ENCODE data around the gene CORO1C. TPM values are rescaled to one million over a fixed set of nuclear protein-coding genes. Genes with fewer than 3 reads are reported as not detected.

CORO1C gene
- total and polyA plus RNA-seq, 2 donors (not counting 3 experiments of a cell fraction or from before 2014, with no cell fraction given), result 150 to 240 TPM

DNA sequence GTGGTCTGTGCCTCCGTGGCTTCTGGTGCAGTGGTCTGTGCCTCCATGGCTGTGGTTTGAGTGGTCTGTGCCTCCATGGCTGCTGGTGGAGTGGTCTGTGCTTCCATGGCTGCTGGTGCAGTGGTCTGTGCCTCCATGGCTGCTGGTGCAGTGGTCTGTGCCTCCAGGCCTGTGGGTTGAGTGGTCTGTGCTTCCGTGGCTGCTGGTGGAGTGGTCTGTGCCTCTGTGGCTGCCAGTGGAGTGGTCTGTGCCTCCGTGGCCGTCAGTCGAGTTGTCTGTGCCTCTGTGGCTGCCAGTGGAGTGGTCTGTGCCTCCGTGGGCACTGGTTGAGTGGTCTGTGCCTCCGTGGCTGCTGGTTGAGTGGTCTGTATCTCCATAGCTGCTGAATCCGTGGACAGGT is 107.7 kb downstream of the CORO1C start:
- FAIRE-seq, result no peak

DNA sequence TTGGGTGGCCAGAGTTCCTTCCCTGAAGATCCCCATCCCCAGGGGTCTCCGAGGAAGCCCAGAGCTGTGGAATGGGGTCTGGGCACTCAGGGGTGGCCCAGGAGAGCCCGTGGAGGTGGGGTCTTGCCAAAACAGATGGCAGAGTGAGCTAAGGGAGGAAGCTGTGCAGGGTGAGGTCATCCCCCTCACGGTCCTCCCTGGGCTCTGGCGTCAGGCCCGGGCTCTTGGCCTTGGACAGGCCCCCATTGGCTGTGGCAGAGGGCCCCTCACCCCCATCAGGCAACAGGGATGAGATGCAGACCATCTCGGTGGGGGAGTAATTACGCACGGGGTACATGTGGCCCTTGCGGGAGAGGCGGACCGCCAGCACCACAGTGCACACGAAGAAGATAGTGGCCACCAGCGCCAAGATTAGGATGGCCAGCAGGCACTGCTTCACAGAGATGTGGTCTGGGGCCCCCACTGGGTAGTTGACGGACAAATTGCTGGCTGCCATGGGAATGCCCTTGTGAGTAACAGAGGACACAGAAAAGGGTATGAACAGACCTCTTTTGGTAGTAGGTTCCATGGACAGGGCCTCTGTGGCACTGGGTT is 108.3 kb downstream of the CORO1C start:
- H3K27me3 ChIP-seq (ENCODE audit: control insufficient read depth in 2 of 2, insufficient read depth in 2 of 2, low read length in 2 of 2), result no peaks in the 10 kb centered on the region
- peak overlapping the region; percentile 66 for H2AFZ ChIP-seq (ENCODE audit: low read depth, low read length)
- no TSS peak for BruUV-seq (replicated peaks)
- H4K20me1 ChIP-seq (replicated peaks; ENCODE audit: control insufficient read depth, extremely low read depth, insufficient read depth, low read length), result no peaks in the 10 kb centered on the region
- no peak overlapping the region for H3K4me3 ChIP-seq (replicated peaks in 1 of 3; ENCODE audit: insufficient read depth in 1 of 3, low read depth in 1 of 3, low read length in 3 of 3)
- no peaks in the 10 kb centered on the region for H3K36me3 ChIP-seq (ENCODE audit: control insufficient read depth in 2 of 2, extremely low read depth in 1 of 2, insufficient read depth in 2 of 2, low read length in 2 of 2)
- dilution Hi-C loops (cut with MboI; ENCODE audit: extremely low pct_ligation_motif_present, low sequenced_read_pairs) (no loop called here), intact Hi-C loops (cut with micrococcal nuclease) (loop anchor here (1.0 kb wide), 1 partner anchor 21 kb away; no protein-coding TSS in a partner anchor)
- no peak overlapping the region for H3K9ac ChIP-seq (replicated peaks; ENCODE audit: extremely low read depth, insufficient read depth, low read length)
- H3K4me1 ChIP-seq (ENCODE audit: control insufficient read depth, extremely low read depth, insufficient read depth, low read length), result peaks cover 10% of the 10 kb centered on the region
- no peaks in the 10 kb centered on the region for H3K9me1 ChIP-seq (replicated peaks; ENCODE audit: control insufficient read depth, extremely low read depth, insufficient read depth, low read length)
- DNase-seq (ENCODE audit: low read depth, low spot score) (no peak), FAIRE-seq (no peak)
- H3K27ac ChIP-seq (ENCODE audit: insufficient read depth, low read depth, low read length), result peak overlapping the region; percentile 56
- CTCF ChIA-PET, result interaction anchor here (0.8 to 1.5 kb wide), 4 partner anchors 10 to 52 kb away, joined by 3 to 5 read pairs (median 4); no protein-coding TSS in a partner anchor
- H3K9me3 ChIP-seq (replicated peaks; ENCODE audit: control insufficient read depth, insufficient read depth, low read length), result no peaks in the 10 kb centered on the region
- H3K4me2 ChIP-seq (ENCODE audit: insufficient read depth, low read length), result no peak overlapping the region
- TF ChIP-seq POLR2AphosphoS5 (IDR thresholded peaks at IDR 0.05; ENCODE audit: insufficient read depth, low read depth, low read length) (no peak), MYC (IDR thresholded peaks at IDR 0.05; ENCODE audit: low read depth, low read length) (no peak), GATA2 (IDR thresholded peaks at IDR 0.05; ENCODE audit: insufficient read depth, insufficient read length, low read depth, low read length) (no peak), EZH2 (IDR thresholded peaks at IDR 0.05; ENCODE audit: borderline replicate concordance, low read depth, low read length, severe bottlenecking) (no peak), POLR2A (IDR thresholded peaks at IDR 0.05; ENCODE audit: low read depth, low read length) (no peak), JUN (IDR thresholded peaks at IDR 0.05; ENCODE audit: borderline replicate concordance, insufficient read depth, insufficient read length, low read depth) (no peak), FOS (IDR thresholded peaks at IDR 0.05; ENCODE audit: borderline replicate concordance, insufficient read depth, low read length) (no peak)
- TF ChIP-seq, protein P1, sequence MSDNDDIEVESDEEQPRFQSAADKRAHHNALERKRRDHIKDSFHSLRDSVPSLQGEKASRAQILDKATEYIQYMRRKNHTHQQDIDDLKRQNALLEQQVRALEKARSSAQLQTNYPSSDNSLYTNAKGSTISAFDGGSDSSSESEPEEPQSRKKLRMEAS (IDR thresholded peaks at IDR 0.05; ENCODE audit: insufficient read depth, insufficient read length), result no peak
- TF ChIP-seq, protein P2, sequence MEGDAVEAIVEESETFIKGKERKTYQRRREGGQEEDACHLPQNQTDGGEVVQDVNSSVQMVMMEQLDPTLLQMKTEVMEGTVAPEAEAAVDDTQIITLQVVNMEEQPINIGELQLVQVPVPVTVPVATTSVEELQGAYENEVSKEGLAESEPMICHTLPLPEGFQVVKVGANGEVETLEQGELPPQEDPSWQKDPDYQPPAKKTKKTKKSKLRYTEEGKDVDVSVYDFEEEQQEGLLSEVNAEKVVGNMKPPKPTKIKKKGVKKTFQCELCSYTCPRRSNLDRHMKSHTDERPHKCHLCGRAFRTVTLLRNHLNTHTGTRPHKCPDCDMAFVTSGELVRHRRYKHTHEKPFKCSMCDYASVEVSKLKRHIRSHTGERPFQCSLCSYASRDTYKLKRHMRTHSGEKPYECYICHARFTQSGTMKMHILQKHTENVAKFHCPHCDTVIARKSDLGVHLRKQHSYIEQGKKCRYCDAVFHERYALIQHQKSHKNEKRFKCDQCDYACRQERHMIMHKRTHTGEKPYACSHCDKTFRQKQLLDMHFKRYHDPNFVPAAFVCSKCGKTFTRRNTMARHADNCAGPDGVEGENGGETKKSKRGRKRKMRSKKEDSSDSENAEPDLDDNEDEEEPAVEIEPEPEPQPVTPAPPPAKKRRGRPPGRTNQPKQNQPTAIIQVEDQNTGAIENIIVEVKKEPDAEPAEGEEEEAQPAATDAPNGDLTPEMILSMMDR (IDR thresholded peaks at IDR 0.05; ENCODE audit: extremely low read depth in 1 of 2, insufficient read depth in 1 of 2, low read depth in 1 of 2, low read length in 2 of 2), result no peak
- POLR2A ChIA-PET, result no interaction called here
- H3K79me2 ChIP-seq (ENCODE audit: control insufficient read depth, insufficient read depth, low read length), result no peaks in the 10 kb centered on the region

More for the DNA sequence above, 107.7 kb downstream of the CORO1C start:
- ChIA-PET POLR2A (no interaction called here), CTCF (no interaction called here)
- DNase-seq (ENCODE audit: low read depth, low spot score), result no peak
- H3K4me3 ChIP-seq (replicated peaks in 1 of 3; ENCODE audit: insufficient read depth in 1 of 3, low read depth in 1 of 3, low read length in 3 of 3), result no peak overlapping the region
- H3K27me3 ChIP-seq (ENCODE audit: control insufficient read depth in 2 of 2, insufficient read depth in 2 of 2, low read length in 2 of 2), result no peaks in the 10 kb centered on the region
- H3K9me3 ChIP-seq (replicated peaks; ENCODE audit: control insufficient read depth, insufficient read depth, low read length), result no peaks in the 10 kb centered on the region
- dilution Hi-C loops (cut with MboI; ENCODE audit: extremely low pct_ligation_motif_present, low sequenced_read_pairs) (no loop called here), intact Hi-C loops (cut with micrococcal nuclease) (no loop called here)
- no peak overlapping the region for H2AFZ ChIP-seq (ENCODE audit: low read depth, low read length)
- no peaks in the 10 kb centered on the region for H3K36me3 ChIP-seq (ENCODE audit: control insufficient read depth in 2 of 2, extremely low read depth in 1 of 2, insufficient read depth in 2 of 2, low read length in 2 of 2)
- H3K4me1 ChIP-seq (ENCODE audit: control insufficient read depth, extremely low read depth, insufficient read depth, low read length), result peaks cover 15% of the 10 kb centered on the region
- BruUV-seq (replicated peaks), result no TSS peak
- no peak overlapping the region for H3K4me2 ChIP-seq (ENCODE audit: insufficient read depth, low read length)
- H4K20me1 ChIP-seq (replicated peaks; ENCODE audit: control insufficient read depth, extremely low read depth, insufficient read depth, low read length), result no peaks in the 10 kb centered on the region
- H3K9ac ChIP-seq (replicated peaks; ENCODE audit: extremely low read depth, insufficient read depth, low read length), result no peak overlapping the region
- H3K9me1 ChIP-seq (replicated peaks; ENCODE audit: control insufficient read depth, extremely low read depth, insufficient read depth, low read length), result no peaks in the 10 kb centered on the region
- no peaks in the 10 kb centered on the region for H3K79me2 ChIP-seq (ENCODE audit: control insufficient read depth, insufficient read depth, low read length)
- H3K27ac ChIP-seq (ENCODE audit: insufficient read depth, low read depth, low read length), result no peak overlapping the region
- TF ChIP-seq POLR2A (IDR thresholded peaks at IDR 0.05; ENCODE audit: low read depth, low read length), result no peak
- TF ChIP-seq, protein P1 (IDR thresholded peaks at IDR 0.05; ENCODE audit: insufficient read depth, insufficient read length), result no peak

All from endothelial cell of umbilical vein (primary cell).